ENCODE results near the gene CDH18.

GRCh38 chr5:19719109-19719508 lies 268.9 kb downstream of the CDH18 start:
- TF ChIP-seq CTCF (IDR thresholded peaks at IDR 0.05; ENCODE audit: low read length) (no peak), EZH2 (optimal IDR thresholded peaks at IDR 0.05; ENCODE audit: low read depth, low read length) (no peak), EZH2phosphoT487 (IDR thresholded peaks at IDR 0.05; ENCODE audit: low read length) (no peak)

Data from MM.1S (cell line).